ENCODE results near the gene RARS1. TPM values are rescaled to one million over a fixed set of nuclear protein-coding genes. Genes with fewer than 3 reads are reported as not detected.
"Not testable (repeated sequence)": the region's sequence is repeated elsewhere in the genome, so short reads cannot be mapped to it uniquely, and the experiment has no call there.

RARS1 gene
- total RNA-seq, 1 donor from 2014 or later: 81.7 TPM

DNA sequence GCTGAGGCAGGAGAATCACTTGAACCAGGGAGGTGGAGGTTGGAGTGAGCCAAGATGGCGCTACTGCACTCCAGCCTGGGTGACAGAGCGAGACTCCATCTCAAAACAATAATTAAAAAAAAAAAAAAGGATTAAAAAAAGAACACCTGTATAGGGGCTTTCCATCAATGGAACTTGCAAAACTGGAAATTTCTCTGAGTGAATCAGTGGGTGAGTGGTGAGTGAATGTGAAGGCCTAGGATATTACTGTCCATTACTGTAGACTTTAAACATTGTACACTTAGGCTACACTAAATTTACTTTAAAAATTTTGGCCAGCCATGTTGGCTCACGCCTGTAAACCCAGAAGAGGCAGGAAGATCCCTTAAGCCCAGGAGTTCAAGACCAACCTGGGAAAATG is 5.7 kb upstream of the RARS1 start:
- DNase-seq (ENCODE audit: low read depth in 2 of 2): no peak

GRCh38 chr5:168481330-168481788 is 4.9 kb upstream of the RARS1 start:
- DNase-seq (ENCODE audit: low read depth in 2 of 2): no peak

- no peak for DNase-seq (ENCODE audit: low read depth in 2 of 2)
These were observed 3.9 kb upstream of the RARS1 start for GRCh38 chr5:168482361-168482760.

DNA sequence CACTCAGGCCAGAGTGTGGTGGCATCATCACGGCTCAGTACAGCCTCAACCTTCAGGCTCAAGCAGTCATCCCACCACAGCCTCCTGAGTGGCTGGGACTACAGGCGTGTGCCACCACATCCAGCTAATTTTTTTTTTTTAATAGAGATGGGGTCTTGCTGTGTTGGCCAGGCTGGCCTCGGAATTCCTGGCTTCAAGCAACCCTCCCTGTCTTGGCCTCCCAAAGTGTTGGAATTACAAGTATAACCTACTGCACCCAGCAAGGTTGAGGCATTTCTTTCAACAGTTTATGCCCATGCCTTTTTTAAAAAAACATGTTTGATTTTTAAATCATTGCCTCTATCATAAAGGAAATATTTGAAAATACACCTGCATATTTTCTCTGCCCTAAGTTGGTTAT is 2.8 kb downstream of the RARS1 start:
- no peak for DNase-seq (ENCODE audit: low read depth in 2 of 2)

DNA sequence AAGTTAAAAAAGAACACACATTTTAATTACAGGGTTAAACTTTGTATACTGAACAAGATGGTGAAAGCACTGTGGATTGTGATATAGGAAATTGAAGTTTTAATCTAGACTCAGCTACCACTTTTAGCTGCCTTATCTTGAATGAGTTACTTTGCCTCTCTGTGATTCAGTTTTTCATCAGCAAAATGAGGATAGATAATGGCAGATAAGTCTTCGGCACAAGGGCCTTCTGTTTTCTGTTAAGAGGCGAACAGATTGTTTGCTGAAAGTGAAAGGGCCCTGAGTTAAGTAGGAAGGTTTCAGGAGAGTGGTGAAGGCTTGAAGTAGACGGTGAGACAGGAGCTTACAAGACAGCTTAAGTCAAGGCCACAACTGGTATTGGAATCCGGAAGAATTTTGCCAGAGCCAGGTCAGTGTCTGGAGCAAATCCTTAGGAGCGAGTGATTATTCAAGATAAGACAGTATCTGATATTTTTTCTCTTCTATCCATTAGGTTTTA is 7.8 kb downstream of the RARS1 start:
- DNase-seq (ENCODE audit: low read depth in 2 of 2): no peak

- DNase-seq (ENCODE audit: low read depth in 2 of 2): no peak
These were observed 16.4 kb downstream of the RARS1 start for GRCh38 chr5:168502563-168503237.

- no peak for DNase-seq (ENCODE audit: low read depth in 2 of 2)
These were observed 27.7 kb downstream of the RARS1 start for GRCh38 chr5:168513861-168514428.

GRCh38 chr5:168525856-168526255 is 39.6 kb downstream of the RARS1 start:
- no peak for DNase-seq (ENCODE audit: low read depth in 2 of 2)

- no peak for DNase-seq (ENCODE audit: low read depth in 2 of 2)
These were observed 41.6 kb downstream of the RARS1 start for GRCh38 chr5:168527756-168528295.

- peak; percentile 17 to 48 for DNase-seq (ENCODE audit: low read depth in 2 of 2)
These were observed 42.5 kb downstream of the RARS1 start, which contains the start of gene FBLL1 for GRCh38 chr5:168528521-168529373. Gene FBLL1 (plus strand): TSS chr5:168529305. CDS start chr5:168529505, 200 bp downstream.

- peak in 1 of 2 donors; percentile 14 for DNase-seq (ENCODE audit: low read depth in 2 of 2)
These were observed 43.3 kb downstream of the RARS1 start for GRCh38 chr5:168529374-168530234.

GRCh38 chr5:168530621-168531150 is 44.4 kb downstream of the RARS1 start:
- no peak for DNase-seq (ENCODE audit: low read depth in 2 of 2)

DNA sequence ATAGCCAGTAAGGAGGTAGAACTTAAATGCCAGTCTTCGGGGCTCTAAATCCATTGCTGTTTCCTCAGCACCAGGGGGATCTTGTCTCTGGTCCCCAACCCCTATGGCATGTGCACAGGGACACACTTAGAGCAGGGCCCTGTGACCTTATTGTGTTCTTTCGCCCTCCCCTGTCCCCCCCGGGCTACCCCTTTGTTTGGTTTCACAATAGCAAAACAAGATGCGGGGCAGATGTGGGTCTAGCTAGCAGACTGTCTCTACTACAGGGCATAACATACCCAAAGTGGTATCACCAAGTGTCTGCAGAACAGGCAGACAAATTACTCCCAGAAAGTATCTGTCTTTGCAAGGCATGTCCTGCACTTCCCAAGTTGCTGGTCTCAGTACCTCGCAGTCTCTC is 44.9 kb downstream of the RARS1 start:
- no peak for DNase-seq (ENCODE audit: low read depth in 2 of 2)

GRCh38 chr5:168531987-168532864 is 46.0 kb downstream of the RARS1 start:
- DNase-seq (ENCODE audit: low read depth in 2 of 2): no peak

DNA sequence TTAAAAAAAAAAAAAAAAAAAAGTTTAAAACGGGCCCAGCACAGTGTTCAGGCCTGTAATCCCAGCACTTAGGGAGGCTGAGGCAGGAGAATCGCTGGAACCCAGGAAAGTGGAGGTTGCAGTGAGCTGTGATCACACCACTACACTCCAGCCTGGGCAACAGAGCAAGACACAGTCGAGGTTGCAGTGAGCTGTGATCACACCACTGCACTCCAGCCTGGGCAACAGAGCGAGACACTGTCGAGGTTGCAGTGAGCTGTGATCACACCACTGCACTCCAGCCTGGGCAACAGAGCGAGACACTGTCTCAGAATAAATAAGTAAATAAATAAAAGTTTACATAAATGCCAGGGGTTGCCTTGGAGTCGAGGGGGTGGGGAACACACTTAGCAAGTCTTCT is 48.1 kb downstream of the RARS1 start:
- not testable (repeated sequence) for DNase-seq (ENCODE audit: low read depth in 2 of 2)

DNA sequence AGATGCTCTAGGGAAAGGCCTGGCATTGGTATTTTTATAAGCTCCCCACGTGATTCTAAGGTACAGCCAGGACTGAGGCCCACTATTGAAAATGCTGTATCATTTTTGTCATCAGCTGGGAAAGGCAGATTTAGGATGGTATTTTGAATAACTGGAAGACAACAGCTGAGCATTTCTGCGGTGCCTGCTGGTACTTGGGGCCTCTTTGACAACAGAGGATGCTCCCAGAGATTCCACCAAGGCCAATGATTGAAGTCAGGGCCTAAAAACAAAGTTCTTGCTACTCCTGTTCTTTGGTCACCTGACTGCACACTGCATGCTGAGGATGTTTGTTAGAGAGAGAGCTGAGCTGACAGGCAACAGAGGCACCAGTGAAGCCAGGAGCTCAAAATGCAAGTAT is 50.9 kb downstream of the RARS1 start:
- no peak for DNase-seq (ENCODE audit: low read depth in 2 of 2)

- DNase-seq (ENCODE audit: low read depth in 2 of 2): no peak
These were observed 63.3 kb downstream of the RARS1 start for GRCh38 chr5:168549554-168549953.

DNA sequence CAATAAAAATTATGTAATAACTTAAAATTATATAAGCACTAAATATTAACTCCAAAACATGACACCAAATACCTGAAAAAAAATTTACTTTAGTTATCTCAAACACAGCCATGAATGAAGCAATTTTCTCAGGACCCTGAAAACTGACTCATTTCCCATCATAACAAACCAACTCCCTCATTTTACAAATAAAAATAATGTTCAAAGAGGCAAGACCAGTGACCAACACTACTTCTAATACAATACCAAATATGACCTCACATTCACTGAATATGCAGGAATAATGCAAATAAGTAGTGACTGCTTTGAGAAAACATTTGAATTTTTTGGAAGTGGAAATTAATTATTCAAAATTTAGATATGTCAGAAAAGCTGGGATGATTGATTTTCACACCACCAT is 64.4 kb downstream of the RARS1 start:
- peak in 1 of 2 donors; percentile 24 for DNase-seq (ENCODE audit: low read depth in 2 of 2)

DNA sequence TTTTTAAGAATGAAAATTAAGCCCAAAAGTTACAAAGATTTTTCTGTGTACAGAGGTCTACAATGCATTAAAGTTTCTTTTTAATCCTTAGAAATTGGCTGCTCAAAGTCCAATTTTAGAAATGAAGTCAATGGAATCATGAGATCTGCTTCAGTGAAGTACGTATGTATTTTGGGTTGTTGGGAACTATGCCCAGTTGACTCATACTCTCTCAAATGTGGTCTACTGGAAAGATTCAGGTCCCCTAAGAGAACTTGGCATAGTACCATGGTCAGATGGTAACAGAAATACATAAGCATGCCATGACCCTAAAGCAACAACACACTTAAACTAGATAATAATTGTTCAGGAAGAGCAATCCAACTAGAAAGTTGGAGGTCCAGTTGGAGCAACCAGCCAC is 65.9 kb downstream of the RARS1 start:
- DNase-seq (ENCODE audit: low read depth in 2 of 2): peak; percentile 64 to 76

Data from lung microvascular endothelial cell (primary cell).